Esophagus squamous epithelium (tissue), 4 donors: Measurements from ENCODE around the gene MPLKIP.

Experiments
- CTCF ChIP-seq, 6 experiments: fragments of 450-650 bp in 4 of 6; fragments of 200-600 bp in 2 of 6; sonication (generic) in 2 of 6; IDR thresholded peaks; one replicate each; pipeline ENCODE4 v1.5.1; 2016 to 2019; ENCODE audit warnings: antibody characterized with exemption in 6 of 6, mild to moderate bottlenecking in 4 of 6, moderate library complexity in 4 of 6
- POLR2A ChIP-seq, 4 donors: fragments of 450-650 bp; IDR thresholded peaks; one replicate each; pipeline ENCODE4 v1.6.1; 2017; ENCODE audit warnings: antibody characterized with exemption in 4 of 4, mild to moderate bottlenecking in 4 of 4, moderate library complexity in 3 of 4

- TF ChIP-seq POLR2A (IDR thresholded peaks at IDR 0.05) (no peak), CTCF (IDR thresholded peaks at IDR 0.05) (no peak)
These were observed 14.4 kb downstream of the MPLKIP start for GRCh38 chr7:40120020-40120419.
